HepG2 (cell line): ENCODE data around the gene NNMT. TPM values are rescaled to one million over a fixed set of nuclear protein-coding genes. Genes with fewer than 3 reads are reported as not detected.

Experiments used
- ATAC-seq: fragments of 200-7000 bp; cut with Tn5 transposase; 3 replicates; pipeline ENCODE4 v1.9.1; 2020; ENCODE audit warnings: mild to moderate bottlenecking, moderate library complexity
- BruUV-seq: library from RNA; stranded (reverse); fragments of 400-500 nt; replicated peaks from 2 replicates; lab custom pipeline; 2021; lab: Mats Ljungman, UMichigan
- CTCF ChIA-PET: fragments of 300-600 bp; formaldehyde crosslinking; extraction: SDS; loops from one replicate; lab custom pipeline; 2021; ENCODE audit warnings: low total read pairs, inconsistent platforms, low intra/inter-chr PET ratio; lab: Yijun Ruan, JAX
- POLR2A ChIA-PET: fragments of 350-600 bp; sonication (Branson Sonifier 250); formaldehyde crosslinking; loops from one replicate; lab custom pipeline; 2020; ENCODE audit warnings: antibody characterized with exemption, inconsistent platforms; lab: Yijun Ruan, JAX
- DNase-seq: peaks from one replicate; pipeline ENCODE4 v3.0.0-alpha.2; 2015; ENCODE audit warnings: low spot score
- FAIRE-seq: peaks from 3 replicates; lab custom pipeline; 2011; peaks lifted over from hg19 to GRCh38; lab: Jason Lieb, UNC
- H2AFZ ChIP-seq: one replicate; pipeline ENCODE4 v1.6.1; 2011; ENCODE audit warnings: low read length, inconsistent platforms
- H3K27ac ChIP-seq: fragments of 300-600 bp; 3 replicates; pipeline ENCODE4 v1.8.0; 2011; ENCODE audit warnings: mixed run types, mild to moderate bottlenecking, mixed read lengths, low read length, inconsistent platforms; ENCODE audit not compliant: insufficient read depth; ENCODE audit errors: extremely low read length
- H3K27me3 ChIP-seq, 2 experiments: fragments of 200-600 bp in 1 of 2; 2 replicates in 1 of 2; 3 replicates in 1 of 2; pipeline versions ENCODE4 v1.6.0 to v1.8.0; 2011; ENCODE audit warnings: low read length in 2 of 2, mild to moderate bottlenecking in 2 of 2, moderate library complexity in 2 of 2, inconsistent platforms in 1 of 2; ENCODE audit not compliant: insufficient read depth in 2 of 2, control insufficient read depth in 1 of 2
- H3K36me3 ChIP-seq, 2 experiments: fragments of 200-600 bp in 1 of 2; replicated peaks in 1 of 2; 2 replicates in 1 of 2; 3 replicates in 1 of 2; pipeline versions ENCODE4 v1.5.1 to v1.8.0; 2011; ENCODE audit warnings: low read length in 2 of 2, inconsistent platforms in 1 of 2; ENCODE audit not compliant: insufficient read depth in 2 of 2, control insufficient read depth in 1 of 2
- H3K4me1 ChIP-seq: 2 replicates; pipeline ENCODE4 v1.5.1; 2012; ENCODE audit warnings: low read length, inconsistent platforms; ENCODE audit not compliant: insufficient read depth
- H3K4me2 ChIP-seq: 2 replicates; pipeline ENCODE4 v1.6.0; 2011; ENCODE audit warnings: low read depth, low read length, inconsistent platforms
- H3K4me3 ChIP-seq, 3 experiments: fragments of 200-600 bp in 1 of 3; sonication (generic), shearing (Covaris generic) in 1 of 3; replicated peaks in 1 of 3; 2 replicates each; pipeline ENCODE4 v1.5.1; 2011 to 2016; ENCODE audit warnings: low read length in 3 of 3, inconsistent platforms in 2 of 3, low read depth in 2 of 3, mild to moderate bottlenecking in 2 of 3, control low read depth in 1 of 3, mixed read lengths in 1 of 3; ENCODE audit not compliant: insufficient read depth in 1 of 3
- H3K79me2 ChIP-seq: one replicate; pipeline ENCODE4 v1.6.1; 2011; ENCODE audit warnings: low read length, inconsistent platforms; ENCODE audit not compliant: insufficient read depth
- H3K9ac ChIP-seq: 2 replicates; pipeline ENCODE4 v1.6.0; 2011; ENCODE audit warnings: mild to moderate bottlenecking, low read depth, low read length, inconsistent platforms; ENCODE audit not compliant: insufficient read depth
- H3K9me3 ChIP-seq: 2 replicates; pipeline ENCODE4 v1.5.1; 2012; ENCODE audit warnings: mild to moderate bottlenecking, low read length
- H4K20me1 ChIP-seq: 2 replicates; pipeline ENCODE4 v1.6.0; 2011; ENCODE audit warnings: inconsistent platforms, mild to moderate bottlenecking, low read length, moderate library complexity; ENCODE audit not compliant: insufficient read depth
- GABPA ChIP-seq, 2 experiments: IDR thresholded peaks; 2 replicates each; pipeline ENCODE4 v1.6.1; 2011 to 2016; ENCODE audit warnings: low read depth in 2 of 2, low read length in 1 of 2, missing biosample characterization in 1 of 2, missing genetic modification characterization in 1 of 2
- TMF1 ChIP-seq: sonication (generic); formaldehyde crosslinking; IDR thresholded peaks from 2 replicates; pipeline ENCODE4 v1.8.1; 2022; ENCODE audit warnings: low read depth, missing genetic modification reagents
- WGBS: methylation state at CpG from one replicate; pipeline ENCODE4 v1.1.6; 2017; ENCODE audit warnings: low lambda C conversion rate; 5-methylcytosine and 5-hydroxymethylcytosine counted together
- in situ Hi-C: cut with HindIII; loops from 2 replicates; pipeline ENCODE4 v1.10.0; 2017; ENCODE audit warnings: low pct_unique_long_range_greater_than_20kb; ENCODE audit not compliant: extremely low pct_ligation_motif_present
- intact Hi-C: fragments of 100-400 bp; cut with micrococcal nuclease; formaldehyde crosslinking; loops from one replicate; pipeline ENCODE4 v1.10.0; 2022; ENCODE audit not compliant: unreplicated experiment
- polyA plus RNA-seq, 8 experiments: library from polyadenylated mRNA; depleted of rRNA in 3 of 8; stranded (reverse) in 7 of 8; unstranded in 1 of 8; fragments of >200 nt; fragmentation: Illumina TruSeq in 4 of 8; extraction: Trizol in 4 of 8; gene quantifications; 2 replicates each; pipeline versions ENCODE4 v1.2.1 to v1.2.3, GENCODE V29; 2011 to 2016; ENCODE audit warnings: low read depth in 4 of 8, missing spikeins in 1 of 8, mixed read lengths in 1 of 8; ENCODE audit not compliant: insufficient read depth in 1 of 8
- total RNA-seq, 5 experiments: library from RNA; depleted of rRNA; stranded (reverse); fragments of >200 nt; fragmentation: Illumina TruSeq; extraction: Trizol; gene quantifications; 2 replicates each; pipeline ENCODE4 v1.2.3, GENCODE V29; 2016; ENCODE audit warnings: low read depth in 1 of 5
- TF ChIP-seq, protein P1 (sequence below): sonication (generic); formaldehyde crosslinking; conservative IDR thresholded peaks from 2 replicates; pipeline ENCODE4 v1.8.0; 2022; ENCODE audit warnings: missing genetic modification reagents
- TF ChIP-seq, protein P2 (sequence below): sonication (generic); formaldehyde crosslinking; IDR thresholded peaks from 2 replicates; pipeline ENCODE4 v1.8.1; 2023; ENCODE audit warnings: missing genetic modification reagents, inconsistent platforms, borderline replicate concordance

Gene NNMT
- total and polyA plus RNA-seq, 2 of the 13 experiments (the other 11 are each of a cell fraction or from before 2014, with no cell fraction given), result 0.13 TPM; not detected in 1

DNA sequence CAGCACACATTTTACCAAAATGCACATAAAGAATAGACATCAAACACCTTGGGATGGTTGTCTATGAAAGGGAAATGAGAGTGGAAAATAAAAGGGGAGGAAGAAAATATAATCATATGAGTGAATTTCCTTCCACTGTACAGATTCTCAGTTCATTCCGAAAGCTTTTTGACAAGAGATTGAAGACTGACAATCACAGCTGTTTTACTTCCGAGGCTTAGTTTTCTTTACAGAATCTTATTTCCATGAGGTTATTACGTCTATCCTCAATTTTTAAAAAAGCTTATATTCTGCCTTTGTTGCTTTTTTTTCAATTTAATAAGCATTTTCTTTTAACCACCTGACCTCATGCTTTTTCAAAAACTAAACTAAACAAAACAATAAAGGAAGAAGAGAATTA, 12.8 kb upstream of the NNMT start:
- ATAC-seq, result no peak

More for the DNA sequence above, 12.8 kb upstream of the NNMT start:
- no TSS peak for BruUV-seq
- CTCF ChIA-PET, result no interaction called here
- TF ChIP-seq GABPA (IDR thresholded peaks at IDR 0.05; ENCODE audit: low read depth, low read length) (no peak), GABPA (CRISPR knock-in tag; IDR thresholded peaks at IDR 0.05; ENCODE audit: low read depth) (no peak), TMF1 (CRISPR knock-in tag) (no peak)
- TF ChIP-seq, protein P1, sequence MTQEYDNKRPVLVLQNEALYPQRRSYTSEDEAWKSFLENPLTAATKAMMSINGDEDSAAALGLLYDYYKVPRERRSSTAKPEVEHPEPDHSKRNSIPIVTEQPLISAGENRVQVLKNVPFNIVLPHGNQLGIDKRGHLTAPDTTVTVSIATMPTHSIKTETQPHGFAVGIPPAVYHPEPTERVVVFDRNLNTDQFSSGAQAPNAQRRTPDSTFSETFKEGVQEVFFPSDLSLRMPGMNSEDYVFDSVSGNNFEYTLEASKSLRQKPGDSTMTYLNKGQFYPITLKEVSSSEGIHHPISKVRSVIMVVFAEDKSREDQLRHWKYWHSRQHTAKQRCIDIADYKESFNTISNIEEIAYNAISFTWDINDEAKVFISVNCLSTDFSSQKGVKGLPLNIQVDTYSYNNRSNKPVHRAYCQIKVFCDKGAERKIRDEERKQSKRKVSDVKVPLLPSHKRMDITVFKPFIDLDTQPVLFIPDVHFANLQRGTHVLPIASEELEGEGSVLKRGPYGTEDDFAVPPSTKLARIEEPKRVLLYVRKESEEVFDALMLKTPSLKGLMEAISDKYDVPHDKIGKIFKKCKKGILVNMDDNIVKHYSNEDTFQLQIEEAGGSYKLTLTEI (CRISPR knock-in tag), result no peak
- TF ChIP-seq, protein P2, sequence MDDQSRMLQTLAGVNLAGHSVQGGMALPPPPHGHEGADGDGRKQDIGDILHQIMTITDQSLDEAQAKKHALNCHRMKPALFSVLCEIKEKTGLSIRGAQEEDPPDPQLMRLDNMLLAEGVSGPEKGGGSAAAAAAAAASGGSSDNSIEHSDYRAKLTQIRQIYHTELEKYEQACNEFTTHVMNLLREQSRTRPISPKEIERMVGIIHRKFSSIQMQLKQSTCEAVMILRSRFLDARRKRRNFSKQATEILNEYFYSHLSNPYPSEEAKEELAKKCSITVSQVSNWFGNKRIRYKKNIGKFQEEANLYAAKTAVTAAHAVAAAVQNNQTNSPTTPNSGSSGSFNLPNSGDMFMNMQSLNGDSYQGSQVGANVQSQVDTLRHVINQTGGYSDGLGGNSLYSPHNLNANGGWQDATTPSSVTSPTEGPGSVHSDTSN (CRISPR knock-in tag), result no peak
- Histone ChIP-seq H3K9me3 (no peaks in the 10 kb centered on the region), H3K4me3 (no peak overlapping the region), H3K4me2 (no peak overlapping the region), H3K9ac (no peak overlapping the region), H4K20me1 (no peaks in the 10 kb centered on the region), H3K27me3 (peaks cover 4% of the 10 kb centered on the region in 2 experiments; a peak in 3 of 5 replicates), H2AFZ (no peak overlapping the region), H3K79me2 (no peaks in the 10 kb centered on the region), H3K27ac (no peak overlapping the region), H3K36me3 (no peaks in the 10 kb centered on the region), H3K4me1 (no peaks in the 10 kb centered on the region)
- intact Hi-C loops (no loop called here), in situ Hi-C loops (loop anchor here (10.0 kb wide), 1 partner anchor 481 kb away; no protein-coding TSS in a partner anchor)
- WGBS, result 38% methylated on average over 3 of the region's 3 CpGs
- DNase-seq, result no peak
- POLR2A ChIA-PET, result no interaction called here
- no peak for FAIRE-seq
